Measurements from ENCODE around the gene STOML1.

Gene STOML1

DNA sequence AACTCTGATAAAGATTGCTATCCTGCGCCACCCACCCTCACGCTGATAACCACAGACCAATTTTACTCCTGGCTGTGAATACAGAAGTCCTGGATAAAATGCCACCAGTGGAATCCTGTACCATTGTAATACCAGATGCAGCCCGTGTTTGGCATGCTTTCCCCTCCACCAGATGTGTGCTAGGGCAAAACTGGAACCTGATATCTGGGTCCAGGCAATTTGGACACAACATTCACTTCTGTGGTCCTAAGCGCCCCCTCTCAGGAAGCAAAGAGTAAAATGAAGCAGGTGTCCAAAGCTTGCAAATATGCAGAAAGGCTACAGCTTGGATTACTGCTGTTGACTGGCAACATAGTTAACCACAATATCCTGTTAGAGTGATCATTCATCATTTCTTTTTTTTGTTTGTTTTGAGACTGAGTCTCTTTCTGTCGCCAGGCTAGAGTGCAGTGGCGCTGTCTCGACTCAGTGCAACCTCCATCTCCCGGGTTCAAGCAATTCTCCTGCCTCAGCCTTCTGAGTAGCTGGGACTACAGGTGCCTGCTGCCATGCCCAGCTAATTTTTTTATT is 33.0 kb downstream of the STOML1 start:
- no peak for DNase-seq

DNA sequence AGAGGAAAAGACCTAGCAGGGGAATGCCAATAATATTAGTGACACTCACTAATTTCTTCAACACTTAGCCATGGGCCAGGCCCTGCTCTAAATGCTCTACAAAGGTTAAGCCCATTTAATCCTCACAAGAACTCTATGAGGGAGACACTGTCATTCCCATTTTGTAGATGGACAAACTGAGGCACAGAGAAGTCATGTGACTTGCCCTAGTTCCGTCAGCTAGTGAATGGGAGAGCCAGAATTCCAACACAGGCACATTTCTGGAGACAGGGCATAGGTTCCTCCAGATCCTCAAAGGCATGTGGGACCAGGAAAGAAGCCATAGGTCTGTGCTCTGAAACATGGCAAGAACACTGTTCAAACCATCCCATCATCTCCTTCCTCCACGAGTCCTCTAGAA is 34.3 kb downstream of the STOML1 start:
- no peak for DNase-seq

DNA sequence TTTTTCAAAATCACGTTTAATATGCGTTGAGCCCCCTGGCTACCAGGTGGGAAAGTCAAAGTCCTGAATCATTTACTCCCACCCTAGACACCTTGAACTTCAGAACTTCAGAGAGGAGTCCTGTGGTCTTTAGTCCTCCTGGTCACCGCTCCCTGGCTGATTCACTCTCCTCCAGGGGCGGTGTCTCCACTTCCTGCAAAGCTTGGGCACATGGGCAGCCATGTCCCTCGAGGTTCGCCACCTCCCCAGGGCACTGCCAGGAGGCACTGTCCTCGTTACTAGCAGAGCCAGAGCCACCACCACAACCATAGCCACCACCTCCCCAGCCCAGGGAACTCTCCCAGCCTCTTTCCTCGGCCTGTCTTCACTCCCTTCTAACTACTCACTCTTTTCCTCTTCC is 34.8 kb downstream of the STOML1 start:
- DNase-seq = no peak

DNA sequence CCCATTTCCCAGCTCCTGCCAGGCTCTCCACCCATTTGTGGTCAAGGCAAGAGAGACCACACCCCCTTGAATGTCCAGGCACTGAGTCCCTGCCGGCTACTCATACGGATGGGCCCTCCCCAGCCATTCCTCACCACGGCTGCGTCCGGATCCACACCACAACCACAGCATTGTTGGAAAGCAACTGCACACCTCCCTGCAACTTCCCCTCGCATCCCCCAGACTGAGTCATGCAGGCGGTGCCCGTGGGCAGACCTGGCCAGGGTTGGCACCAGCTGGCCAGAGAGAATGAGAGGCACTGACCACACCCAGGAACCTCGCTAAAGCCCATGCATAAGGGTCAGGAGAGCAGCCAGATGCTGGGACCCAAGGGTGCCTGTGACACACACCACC is 35.4 kb downstream of the STOML1 start:
- DNase-seq = no peak

DNA sequence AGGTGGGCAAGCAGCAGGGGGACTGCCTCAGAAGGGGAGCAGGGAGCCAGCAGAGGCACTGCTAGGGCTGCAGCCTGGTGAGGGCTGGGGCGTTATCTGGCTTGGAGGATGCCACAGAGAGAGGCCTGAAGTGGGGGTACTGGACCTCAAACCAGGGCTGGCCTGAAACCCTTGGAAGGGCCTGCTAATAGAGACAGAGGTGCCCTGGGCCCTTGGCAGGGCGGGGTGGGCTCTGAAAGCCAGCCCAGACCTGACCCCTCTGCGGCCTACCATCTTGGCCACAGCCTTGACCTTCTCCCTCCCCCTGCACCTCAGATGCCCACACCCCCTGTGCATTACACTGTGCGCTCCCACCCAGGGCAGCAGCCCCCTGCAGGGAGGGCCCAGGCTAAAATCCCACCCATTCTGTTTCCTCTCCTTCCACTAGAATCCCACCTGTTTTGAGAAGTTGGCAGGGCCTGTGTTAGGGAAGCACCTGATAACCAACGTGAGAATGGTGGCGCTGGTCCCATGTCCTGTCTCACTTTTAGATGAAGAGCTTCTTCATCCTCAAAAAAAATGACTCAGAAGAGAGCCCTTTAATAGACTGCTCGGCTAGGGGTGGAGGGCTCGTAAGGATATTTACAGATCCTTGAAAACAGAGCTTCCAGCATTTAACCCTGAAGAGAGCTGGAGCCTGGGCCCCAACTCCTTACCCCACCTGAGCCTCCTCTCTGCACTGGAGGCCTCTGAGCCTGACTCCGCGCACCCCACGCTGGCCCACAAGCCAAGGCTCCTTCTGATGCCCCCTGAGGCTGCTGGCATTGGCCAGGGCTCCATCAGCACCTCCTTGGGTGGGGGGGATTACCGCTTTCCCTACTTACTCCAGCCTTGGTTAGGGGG is 36.0 kb downstream of the STOML1 start:
- no peak for DNase-seq

DNA sequence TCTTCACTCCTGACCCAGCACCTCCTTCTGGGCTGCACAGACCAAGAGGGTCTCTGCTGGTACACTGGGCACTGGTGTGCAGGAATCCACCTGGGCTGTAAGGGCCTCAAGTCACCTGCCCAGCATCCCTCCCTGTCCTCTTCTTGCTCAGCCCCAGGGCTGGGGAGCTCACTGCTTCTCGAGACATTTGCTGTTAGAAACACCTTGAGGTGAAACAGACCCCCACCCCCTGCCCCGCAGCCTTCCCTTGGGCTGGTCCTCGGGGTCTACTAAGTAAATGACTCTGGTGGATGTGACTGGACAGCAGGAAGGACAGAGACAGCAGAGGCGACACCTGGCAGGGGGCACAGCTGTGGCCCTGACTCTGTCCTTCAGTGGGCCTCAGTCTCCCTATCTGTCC is 36.8 kb downstream of the STOML1 start:
- no peak for DNase-seq

DNA sequence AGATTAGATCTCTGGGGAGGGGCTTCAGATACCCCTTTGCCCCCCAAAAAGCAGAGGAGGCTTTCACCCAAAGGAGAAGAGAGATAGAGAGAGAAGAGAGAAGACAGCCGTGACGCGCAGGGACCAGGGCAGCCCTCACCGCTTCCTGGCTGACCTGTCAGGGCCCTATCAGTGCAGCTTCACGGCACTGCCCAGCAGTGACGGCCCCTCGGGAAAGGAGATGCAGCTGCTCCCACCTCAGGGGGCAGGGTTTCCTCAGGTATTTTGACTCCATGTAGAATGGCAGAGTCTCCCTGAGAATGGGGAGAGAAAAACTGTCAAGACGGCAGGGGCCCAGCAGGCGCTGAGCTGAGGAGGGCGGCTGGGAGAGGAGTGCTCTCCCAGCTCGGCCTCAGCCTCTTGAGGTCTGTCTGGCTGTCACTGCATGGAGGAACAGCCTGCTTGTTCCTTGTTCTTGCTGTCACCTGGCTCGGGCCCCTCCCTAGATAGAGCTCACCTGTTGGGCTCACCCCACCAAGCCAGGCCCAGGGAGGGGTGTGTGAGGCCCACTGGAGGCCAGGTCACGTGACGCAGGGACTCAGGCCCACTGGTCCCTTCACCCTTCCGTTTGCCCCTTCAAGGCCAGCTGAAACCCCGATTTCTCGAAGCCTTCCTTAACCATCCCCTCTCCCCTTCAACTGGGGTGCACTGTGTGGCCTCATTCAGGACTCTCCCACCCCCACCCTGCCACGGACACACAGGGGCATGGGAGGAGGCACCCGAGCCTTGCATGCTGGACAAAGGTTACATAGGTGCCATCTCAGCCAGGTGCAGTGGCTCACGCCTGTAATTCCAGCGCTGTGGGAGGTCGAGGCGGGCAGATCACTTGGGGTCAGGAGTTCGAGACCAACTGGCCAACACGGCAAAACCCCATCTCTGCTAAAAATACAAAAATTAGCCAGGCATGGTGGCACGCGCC is 37.6 kb downstream of the STOML1 start:
- no peak for DNase-seq

DNA sequence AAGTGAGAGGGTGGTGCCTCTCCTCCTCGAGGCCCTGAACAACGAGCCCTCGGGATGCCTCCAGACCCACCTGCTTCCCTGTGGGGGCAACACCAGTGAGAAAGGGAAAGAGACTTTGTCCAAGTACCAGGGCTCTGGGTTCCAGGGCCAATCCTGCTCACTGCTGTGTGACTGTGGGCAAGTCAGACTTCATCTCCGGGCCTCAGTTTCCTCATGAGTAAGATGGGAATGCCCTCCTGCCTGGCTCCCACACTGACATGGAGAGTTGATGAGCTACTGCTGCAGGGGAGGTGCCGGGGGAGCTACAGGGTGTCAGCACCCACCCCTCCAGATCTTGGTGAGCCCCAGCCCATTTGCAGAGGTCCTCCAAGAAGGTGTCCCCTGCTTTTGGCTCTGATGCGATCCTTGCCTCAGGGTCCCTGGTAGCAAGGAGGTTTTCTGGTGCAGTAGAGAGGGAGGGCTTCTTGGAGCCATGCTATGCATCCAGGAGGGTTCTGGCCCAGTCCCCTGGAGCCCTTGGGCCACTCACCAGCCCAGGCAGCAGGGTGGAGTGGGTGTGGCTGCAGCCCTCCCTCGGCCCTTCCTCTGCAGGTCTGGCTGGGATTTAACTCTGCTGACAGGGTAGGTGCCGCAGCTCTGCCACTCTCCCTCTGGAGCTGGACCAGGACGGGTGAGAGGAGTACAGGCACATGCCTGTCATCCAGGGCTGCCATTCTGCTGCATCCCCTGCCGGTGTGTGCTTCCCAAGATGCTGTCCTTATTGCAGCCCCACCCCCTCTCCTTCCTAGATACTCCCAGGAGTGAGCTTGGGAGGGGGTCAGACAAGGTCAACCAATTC is 39.0 kb downstream of the STOML1 start:
- DNase-seq = no peak

DNA sequence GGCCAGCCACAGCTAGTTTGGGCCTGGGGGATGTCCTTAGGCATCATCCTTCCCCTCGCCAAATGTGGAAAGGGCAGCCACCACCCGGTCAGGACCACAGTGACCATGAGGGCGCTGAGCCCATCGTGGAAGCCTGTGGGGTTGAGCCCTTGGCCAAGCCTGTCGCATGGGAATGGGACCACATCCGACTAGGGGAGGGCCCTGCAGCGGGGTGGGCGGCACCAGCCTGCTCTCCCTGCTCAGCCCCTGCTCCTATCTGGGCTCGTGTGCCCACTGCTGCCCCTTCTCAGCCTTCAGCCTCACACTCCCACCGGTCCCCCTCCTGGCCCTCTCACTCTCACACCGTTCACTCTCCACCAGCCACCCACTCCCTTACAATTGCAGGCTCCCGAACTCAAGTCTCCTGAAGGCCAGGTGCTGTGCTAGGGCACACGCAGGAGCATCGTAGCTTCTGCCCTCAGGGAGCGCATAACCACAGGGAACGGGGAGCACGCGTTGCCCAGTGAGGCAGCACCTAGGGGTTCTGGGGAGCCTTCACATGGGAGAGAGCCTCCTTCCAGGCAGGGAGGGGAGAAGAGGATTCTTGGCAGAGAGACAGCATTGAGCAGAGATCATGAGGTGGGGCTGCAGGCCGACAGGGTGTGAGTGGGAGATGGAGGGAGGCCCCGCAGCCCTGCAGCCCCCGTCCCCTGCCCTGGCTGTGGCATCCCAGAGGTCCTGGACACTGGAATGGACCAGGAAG is 39.8 kb downstream of the STOML1 start:
- DNase-seq = no peak

DNA sequence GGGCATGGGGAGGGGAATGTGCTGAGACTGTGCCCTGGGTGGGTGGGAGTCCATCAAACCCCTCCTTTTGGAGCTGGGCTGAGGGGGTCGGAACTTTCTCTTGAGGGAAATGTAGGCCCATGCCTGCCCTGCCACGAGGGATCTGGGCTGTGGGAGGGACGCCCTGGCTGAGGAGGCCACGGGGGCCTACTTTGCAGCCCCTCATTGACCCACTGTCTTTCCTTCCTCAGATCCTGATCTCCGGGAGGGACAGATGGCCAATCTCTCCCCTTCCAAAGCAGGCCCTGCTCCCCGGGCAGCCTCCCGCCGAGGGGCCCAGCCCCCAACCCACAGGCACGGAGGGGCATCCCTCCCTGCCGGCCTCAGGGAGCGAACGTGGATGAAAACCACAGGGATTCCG is 40.5 kb downstream of the STOML1 start:
- no peak for DNase-seq

DNA sequence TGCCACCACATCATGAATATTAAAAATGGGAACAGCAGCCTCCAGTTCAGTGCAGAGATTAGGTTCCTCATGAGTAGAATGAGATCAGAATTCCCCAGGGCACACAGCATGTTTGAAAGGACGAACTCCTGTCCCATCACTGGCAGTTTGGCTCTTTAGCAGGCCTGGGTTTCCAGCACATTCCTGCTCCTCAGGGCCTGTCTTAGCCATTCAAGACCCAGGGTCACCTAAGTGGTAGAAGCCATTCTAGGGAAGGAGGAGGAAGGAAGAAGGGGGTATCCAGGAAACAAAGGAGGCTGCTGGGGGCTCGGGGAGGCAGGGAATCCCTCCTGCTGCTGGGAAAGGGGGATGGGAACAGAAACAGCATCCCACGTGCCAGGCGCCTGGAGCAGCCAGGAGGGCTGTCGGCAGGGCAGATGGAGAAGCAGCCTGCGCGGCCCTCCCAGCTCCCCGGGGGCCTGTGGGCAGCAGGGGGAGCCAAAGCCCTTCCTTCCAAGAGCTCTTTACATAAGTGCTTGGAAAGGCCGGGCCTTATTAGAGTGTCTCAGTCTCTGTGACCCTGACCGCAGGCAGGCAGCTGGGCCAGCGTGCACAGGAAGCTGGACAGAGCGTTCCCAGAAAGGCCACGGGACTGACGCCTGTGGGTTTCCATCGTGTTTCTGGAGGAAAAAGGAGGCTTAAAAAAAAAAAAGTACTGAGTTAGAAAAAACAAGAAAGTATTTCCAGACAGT is 41.1 kb downstream of the STOML1 start:
- no peak for DNase-seq

DNA sequence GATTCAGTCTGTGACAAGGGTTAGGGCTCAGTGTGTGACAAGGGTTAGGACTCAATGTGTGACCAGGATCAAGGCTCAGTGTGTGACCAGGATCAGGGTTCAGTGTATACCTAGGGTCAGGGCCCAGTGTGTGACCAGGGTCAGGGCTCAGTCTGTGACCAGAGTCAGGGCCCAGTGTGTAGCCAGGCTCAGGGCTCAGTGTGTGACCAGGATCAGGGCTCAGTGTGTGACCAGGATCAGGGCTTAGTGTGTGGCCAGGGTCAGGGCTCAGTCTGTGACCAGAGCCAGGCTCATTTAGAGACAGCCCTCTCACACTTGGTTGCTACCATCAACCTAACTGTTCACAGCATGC is 41.6 kb downstream of the STOML1 start:
- no peak for DNase-seq

DNA sequence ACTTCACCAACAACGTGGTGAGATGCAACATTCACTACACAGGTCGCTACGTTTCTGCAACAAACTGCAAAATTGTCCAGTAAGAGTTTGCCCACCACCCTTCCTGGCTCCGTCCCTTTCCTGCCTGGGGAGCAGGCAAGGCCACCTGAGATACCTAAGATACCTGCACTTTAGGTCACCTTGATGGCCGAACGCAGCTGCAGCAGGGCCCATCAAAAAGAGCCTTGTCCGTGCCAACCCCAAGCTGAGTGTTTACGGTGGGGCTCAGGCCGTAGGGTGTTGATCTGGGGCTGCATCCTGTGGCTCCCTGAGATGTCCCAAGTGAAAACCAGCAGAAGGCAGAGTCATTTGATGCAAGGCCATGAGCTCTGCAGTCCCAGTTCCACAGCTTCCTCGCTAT is 42.6 kb downstream of the STOML1 start:
- DNase-seq = no peak

DNA sequence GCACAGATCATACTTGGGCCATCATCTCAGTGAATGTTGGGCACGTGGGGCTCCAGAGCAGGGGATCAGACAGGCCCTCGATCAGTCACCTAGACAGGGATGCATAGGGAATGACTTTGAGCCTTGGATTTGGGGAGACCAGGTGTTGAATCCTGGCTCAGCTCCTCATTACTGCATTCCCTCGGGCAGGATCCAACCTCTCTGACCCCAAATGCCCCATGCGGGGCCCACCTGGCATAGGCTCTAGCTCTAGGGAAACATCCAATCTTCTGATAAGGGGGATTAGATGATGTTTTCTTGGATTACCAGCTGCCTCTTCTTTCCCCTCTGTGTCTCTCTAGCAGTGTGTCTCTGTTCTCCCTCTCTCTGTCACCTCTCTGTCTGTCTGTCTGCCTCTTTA is 43.1 kb downstream of the STOML1 start:
- no peak for DNase-seq

DNA sequence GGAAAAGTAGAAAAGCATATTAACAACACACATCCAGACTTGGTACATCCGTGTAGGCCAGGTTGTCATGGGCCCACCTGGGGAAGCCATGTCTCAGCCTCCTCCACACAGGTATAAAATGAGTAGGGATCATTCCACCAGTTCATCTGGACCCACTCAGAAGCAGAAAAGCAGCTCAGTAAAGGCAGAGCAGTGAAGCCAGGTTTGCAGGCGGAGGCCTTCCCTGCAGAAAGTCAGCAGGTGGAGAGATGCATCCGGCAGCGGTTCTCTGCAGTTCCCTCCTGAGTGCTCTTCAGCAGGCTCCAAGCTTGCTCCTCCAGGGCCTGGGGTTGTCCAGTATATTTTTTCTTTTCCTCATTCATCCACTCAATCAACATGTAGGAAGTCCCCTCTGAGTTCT is 43.7 kb downstream of the STOML1 start:
- DNase-seq = no peak

DNA sequence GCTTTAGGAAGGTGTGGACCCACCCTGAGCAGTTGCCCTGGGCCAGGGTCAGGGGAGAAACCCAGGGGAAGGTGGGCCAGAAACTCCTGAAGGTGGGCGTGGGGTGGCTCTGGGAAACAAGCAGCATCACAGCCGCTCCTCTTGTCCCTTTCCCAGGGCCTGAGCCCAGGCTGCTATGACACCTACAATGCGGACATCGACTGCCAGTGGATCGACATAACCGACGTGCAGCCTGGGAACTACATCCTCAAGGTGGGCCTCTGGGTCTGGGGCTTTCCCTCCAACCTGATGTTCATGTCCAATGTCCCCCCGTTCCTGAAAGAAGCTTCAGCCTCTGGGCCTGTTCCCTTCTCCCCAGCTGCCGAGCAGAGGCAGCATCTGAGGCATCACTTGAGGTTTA is 44.4 kb downstream of the STOML1 start:
- no peak for DNase-seq

DNA sequence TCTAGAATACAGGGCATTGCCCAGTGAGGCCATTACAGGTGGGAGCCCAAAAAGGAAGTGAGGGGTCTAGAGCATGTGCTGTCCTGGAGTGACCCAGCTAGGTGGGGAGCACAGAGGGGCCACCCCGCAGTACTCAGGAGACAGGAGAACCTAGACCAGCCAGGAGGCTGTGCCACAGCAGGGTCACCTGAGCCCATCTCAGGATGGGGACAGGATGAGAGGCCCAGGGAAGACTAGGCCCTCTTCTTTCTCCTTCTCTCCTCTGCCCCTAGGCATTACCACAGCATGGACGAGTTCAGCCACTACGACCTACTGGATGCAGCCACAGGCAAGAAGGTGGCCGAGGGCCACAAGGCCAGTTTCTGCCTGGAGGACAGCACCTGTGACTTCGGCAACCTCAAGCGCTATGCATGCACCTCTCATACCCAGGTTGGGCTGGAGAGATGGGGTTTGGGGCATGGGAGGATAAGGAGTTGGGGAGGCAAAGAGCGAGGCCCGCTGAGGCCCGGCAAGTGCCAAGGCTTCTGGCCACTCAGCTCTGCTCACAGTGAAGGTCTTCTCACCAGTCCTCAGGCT is 45.2 kb downstream of the STOML1 start:
- DNase-seq = no peak

DNA sequence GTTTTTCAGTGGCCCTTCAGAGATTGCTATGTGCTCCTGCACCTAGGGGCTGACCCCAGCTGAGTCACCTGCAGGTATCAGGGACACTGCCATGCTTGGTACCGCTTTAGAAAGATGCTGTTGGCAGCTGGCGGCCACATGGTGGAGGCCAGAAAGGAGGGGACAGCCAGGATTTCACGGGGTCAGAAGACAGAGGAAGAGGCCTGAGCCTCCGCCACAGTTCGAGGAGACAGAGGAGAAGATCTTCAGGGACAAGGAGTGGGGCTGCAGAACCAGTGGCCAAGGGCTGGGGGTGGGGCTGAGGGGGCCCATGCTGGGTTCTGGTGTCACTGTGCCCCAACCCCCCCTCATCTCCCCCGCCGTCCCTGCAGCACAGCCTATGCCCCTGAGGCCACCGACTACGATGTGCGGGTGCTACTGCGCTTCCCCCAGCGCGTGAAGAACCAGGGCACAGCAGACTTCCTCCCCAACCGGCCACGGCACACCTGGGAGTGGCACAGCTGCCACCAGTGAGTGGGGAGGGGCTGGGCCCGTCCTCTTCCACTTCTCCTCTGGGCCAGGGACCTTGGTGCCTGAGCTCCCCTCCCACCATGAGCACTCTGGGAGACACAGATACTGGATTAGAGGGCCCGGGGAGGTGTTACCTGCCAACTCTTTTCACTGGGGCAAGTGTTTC is 45.9 kb downstream of the STOML1 start:
- DNase-seq = no peak

DNA sequence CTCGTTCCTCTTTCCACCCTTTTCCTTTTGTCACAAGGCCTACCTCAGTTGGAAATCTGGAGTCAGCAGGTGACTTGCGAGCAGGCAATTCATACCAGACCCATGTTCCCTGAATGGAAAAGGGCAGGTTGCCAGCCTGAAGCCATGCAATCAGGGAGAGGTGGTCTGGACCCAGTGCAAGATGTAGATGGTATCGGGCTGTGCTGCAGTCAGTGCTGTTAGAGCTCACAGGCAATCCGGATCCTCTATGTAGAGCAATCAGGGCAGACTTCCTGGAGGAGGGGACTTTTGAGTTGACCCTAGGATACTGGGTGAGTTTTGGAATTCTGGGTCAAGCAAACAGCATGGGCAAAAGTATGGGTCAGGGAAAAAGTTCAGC is 47.0 kb downstream of the STOML1 start:
- DNase-seq = no peak
